ENCODE measurements around the gene RAB14.
"Not testable (repeated sequence)": the region's sequence is repeated elsewhere in the genome, so short reads cannot be mapped to it uniquely, and the experiment has no call there.

RAB14 gene

DNA sequence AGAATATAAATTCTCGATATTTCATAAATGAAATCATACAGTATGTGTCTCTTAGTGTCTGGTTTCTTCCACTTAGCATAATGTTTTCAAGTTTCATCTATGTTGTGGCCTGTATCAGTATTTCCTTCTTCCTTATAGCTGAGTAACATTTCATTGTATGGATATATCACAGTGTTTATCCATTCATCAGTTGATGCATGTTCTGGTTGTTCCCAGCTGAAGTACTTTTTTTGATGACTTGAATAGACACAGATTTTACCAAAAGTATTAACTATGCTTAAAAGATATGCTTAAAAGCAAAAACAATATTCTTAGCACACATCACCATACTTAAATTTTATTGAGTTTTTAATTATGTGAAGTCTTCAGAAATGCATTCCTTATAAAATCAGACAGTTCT lies 12.7 kb downstream of the RAB14 start:
- no peak for DNase-seq

DNA sequence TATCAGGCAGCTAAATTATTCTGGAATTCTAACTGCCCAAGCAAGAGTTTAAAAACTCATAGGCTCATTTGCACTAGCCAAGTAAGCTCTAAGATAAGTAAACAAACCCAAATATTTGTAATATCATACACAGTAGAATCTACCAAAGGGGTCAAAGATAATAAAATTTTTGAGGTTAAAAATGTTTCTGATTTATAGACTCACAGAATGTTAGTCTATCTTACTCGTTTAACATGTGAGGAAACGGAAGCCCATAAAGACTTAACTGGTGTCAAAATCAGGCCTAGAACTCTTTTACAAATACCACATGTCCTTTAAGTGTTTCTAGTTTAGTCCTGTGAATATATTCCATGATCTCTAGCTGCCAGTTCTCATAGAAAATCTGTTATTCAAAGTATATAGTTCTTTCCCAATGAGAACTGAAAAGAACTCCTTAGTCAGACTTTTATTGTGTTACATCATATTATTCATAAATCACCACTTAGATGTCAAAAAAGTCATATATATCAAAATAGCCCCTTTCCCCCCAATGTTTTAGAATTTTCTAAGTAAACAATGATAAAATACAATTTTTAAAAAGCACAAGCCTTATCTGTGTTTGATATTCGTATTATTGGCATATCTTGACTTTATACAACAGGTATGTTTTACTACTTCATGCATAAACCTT lies 13.9 kb downstream of the RAB14 start:
- DNase-seq = no peak

DNA sequence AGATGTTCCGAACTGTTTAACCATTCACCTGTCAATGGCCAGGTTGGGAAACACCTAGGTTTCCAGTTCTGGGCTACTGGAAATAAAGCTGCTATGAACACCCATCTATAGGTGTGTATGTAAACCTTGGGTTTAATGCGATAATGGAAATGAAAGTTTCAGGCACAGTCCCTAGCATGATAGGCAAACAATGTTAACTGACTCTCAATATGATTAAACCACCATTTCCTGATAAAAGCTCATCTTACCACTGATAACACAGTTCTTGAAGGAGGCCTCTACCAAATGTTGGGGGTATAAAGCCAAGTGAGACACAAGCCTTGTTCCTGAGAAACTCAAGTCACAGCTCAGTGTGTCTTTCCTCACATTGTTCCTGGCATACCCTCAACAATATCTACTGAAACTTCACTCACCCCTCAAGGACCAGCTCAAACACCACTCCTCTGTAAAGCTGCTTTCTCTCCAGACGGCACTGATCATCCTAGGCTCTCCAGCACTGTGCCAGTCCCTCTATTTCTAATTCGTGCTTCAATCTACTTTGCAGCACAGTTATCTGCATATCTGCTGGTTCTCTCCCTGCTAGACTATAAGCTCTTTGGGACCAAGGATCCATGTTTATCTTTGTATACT lies 15.8 kb downstream of the RAB14 start:
- DNase-seq = no peak

DNA sequence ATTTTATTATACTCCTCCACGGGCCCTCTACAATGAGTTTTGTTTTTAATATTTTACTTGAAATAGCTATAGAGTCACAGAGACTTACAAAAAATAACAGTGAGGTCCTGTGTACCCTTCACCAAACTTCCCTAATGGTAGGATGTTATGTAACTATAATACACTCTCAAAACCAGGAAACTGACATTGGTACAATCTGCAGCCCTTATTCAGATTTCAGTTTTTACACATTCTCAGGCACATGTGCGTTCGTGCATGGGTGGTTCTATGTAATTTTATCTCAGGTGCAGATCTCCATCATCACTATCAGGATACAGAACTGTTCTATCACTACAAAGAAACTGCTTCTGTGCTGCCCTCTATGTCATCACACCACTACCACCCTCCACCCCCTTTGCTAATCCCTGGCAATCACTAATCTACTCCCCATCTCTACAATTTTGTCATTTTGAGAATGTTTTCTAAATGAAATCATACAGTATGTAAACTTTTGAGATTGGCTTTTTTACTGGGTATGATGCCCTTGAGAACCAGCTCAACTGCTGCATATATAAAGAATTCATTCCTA lies 16.4 kb downstream of the RAB14 start:
- DNase-seq = no peak

DNA sequence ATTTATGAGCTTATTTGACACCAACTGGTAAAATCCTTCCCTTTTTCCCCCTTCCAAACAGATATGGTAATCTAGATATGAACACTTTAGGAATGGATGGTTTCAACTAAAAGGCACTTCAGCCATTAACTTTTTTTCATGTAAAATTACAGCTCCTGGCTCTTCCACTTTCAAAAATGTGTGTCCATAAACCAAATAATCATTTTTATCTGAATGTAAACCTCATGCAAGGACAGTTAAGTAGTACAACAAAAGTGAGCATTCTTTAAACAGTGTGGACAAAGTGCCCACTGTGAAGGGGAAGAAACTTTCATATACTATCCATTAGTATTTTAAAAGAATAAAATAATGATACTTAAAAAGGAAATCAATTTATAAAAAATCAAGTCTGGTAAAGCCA lies 17.2 kb downstream of the RAB14 start:
- DNase-seq = no peak

DNA sequence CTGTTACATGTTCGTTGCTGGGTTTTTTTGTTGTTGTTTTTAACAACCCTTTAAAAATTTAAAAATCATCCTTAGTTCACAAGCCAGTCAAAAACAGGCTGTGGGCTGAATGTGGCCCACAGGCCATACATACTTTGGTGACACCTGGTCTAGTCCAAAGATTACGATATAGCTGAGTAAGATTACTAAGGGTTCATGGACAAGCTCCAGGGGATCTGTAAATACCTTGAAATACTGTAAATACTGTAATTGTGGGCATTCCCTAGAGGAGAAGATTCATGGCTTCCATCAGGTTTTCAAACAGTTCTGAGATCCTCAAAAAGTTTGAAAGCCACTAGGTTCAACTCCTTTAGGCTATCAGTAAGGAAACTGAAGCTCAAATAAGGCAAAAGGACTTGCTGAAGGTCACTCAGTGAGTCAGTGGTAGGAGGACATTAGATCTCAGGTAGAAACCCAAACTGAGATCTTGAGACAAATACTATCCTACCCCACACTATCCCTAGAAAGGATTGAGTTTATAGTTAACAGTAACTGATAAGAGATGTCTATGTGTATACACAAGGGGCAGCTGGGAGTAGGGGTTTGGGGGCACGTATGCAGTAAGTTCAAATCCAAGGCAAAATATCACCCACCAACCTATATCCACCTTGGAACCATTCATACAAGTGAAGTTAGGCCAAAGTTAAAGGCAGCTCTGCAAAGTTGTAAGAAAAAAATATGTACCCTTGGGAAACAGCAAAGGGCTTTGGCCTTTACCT lies 17.8 kb downstream of the RAB14 start:
- DNase-seq = no peak

DNA sequence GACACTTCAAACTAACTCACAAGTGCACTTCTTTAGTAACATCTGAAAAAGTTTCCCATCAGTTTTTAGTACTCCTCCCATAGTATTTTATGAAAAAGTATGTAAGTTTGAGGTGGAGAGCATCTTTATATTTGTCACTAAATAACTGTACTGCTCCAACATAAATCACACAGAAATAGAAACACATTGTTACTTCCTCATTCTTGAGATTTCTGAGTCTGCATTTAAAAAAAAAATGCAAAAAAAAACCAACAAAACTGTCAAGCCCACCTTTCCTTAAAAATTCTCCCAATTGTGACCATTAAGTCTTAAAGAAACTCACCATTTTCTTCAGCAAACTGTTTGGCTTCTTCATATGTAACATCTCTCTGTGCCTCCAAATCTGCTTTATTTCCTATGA lies 18.7 kb downstream of the RAB14 start:
- no peak for DNase-seq

DNA sequence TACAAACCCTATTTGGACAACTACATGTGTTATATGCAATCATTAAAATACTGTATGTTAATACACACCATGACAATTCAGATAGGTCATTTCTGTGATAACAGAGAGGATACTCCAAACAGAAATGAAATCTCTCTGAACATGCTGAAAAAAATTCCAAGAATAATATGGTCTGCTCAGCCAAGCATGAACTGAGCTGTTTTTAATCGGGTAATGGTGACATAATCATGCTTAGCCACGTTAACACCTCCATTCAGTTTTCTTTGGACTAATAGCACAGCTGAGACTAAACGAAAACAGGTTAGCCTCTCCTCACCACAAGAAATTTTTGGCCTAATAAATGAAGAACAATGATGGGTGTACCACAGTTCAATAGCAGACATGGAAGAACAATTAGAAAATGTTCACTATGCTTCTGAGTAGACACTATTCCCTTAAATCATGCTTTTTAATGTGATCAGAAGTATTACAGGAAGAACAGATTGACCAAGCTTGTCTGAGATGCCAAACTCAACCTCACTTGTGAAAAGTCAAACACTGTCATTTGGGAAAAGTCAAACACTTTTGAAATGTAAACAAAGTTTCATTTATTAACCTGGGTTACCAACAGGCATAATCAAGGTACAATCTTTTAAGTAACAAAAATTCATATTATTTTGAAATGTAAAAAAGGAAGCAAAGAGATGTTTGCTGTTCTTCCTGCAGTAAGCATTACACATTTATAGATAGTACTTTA lies 19.4 kb downstream of the RAB14 start:
- no peak for DNase-seq

DNA sequence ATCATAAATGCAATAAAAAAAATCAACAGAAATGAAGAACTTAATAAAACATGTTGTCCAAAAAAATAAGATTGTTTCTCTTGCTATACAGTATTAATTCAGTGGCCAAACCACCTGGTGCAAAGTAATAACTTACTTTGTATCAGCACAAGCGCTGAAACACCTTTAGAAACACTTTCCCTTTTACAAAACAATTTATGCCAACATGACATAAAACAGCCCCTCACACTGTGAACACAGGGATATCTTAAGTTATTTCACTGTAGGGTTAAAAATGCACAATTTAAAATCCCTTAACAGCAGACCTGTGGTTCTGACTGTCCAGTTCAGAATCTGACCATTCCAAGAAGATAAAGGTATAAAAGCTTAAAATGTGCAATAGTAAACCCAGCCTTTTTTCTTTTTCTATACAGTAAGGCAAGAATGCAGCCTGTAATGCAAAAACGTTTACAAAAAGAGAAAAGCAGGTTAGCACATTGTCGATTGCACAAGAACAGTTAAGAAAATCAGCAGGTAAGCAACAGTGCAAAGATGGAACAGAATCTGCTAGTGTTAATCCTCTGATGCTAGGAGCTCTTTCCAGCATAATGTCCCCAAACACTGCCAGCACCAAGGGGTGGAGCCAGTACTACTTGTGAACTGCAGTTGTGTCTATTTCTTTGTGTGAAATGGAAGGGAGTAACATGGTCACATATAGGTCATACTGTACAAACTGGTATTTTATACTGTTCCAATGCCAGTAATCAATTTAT lies 21.6 kb downstream of the RAB14 start:
- DNase-seq = no peak

DNA sequence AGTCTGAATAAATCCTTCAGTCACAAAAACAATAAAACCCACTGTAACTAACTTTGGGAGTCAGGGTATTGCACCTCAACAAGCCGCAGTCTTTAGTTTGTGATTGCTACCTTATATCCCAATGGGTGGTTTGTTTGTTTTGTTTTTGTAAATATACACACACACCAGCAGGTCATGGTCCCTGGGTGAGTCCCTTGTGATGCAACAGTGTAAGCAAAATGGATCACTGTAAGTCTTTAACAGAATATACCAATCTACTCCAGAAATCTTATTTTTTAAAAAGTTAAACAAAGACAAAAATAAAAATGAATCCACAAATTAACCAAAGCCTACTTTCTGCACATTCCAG lies 22.3 kb downstream of the RAB14 start:
- DNase-seq = not testable (repeated sequence)

DNA sequence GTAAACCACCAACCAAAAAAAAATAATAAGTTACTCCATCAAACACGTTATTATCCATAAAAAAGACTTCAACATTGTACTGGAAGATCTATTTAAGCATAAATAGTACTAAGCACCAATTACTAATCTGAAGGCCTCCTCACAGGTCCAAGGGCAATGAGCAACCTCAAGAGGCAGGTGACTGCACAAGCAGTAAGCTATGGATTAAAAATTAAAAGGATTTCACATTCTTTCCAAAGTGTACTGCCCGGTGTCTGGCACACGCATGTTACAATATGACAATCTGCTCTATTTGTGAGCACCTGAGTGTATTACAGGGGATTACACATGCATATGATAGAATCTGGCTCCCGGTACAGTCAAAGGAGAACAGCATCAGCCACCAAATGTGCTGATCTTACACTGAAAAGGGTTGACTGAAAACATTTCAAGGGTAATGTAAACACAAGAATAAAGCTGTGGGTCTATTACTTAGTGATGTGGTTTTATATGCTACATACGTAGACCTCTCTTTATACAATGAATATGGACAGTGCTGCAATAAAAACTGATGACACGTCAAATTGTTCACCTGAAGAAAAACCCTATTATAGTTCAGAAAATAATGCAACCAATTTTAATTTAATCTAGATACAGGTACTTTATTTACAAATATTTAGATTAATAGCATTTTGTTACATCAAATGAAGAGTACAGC lies 22.8 kb downstream of the RAB14 start:
- DNase-seq = no peak

DNA sequence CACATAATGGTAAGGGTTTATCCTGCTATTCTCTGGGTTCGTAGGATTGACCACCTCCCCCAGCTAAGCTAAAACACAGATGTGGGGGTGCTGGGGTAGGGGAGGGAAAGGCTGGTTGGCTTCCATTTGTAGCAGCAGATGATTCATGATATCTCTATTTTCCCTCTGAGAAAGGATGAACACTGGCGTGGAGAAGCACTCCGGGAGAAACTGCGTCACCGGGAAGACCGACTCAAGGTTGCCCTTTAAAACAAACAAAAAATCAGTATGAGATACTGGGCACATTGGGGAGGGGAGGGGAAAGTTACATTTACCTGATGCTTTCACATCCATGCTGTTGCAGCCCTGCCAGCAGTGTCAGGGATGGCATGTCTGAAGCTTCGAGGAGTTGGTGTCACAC lies 28.2 kb downstream of the RAB14 start:
- no peak for DNase-seq

DNA sequence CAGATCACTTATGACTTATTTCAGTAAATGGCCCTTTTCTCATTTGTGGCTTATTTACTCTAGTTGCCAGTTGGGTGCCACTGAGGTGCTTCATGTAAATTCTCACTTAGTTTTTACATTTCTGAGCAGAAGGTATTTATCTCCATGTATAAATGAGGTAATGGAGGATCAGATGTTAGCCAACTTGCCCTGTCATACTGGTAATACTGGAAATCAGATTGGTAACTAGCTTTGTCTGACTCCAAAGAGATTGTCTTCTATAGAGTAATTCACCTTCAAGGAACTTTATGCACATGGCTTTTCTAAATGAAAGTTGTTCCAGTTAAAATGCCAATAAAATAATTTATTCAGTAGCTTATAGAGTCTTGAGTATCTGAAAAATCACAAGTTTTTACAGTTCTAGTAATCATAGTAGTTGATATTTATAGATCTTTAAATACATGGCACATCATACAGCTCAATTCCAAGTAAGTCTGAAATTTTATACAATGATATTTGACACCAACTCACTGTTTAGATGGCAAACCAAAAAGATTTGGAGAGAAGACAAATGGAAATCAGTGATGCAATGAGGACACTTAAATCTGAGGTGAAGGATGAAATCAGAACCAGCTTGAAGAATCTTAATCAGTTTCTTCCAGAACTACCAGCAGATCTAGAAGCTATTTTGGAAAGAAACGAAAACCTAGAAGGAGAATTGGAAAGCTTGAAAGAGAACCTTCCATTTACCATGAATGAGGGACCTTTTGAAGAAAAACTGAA lies 28.8 kb downstream of the RAB14 start:
- no peak for DNase-seq

DNA sequence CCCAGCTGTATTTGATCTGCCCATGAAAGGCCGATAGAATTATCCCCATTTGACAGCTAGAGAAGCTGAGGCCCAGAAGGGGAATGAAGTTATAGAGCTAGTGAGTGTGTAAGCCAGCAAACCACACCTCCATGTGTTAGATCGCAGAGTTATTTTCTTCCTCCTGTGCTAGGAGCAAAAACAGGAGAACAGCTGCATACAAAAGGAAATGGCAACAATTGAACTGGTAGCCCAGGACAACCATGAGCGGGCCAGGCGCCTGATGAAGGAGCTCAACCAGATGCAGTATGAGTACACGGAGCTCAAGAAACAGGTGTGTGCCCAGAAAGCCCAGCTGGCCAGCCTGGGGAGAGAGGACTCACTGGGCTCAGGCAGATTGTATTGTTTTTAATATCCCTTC lies 30.4 kb downstream of the RAB14 start:
- DNase-seq = no peak

DNA sequence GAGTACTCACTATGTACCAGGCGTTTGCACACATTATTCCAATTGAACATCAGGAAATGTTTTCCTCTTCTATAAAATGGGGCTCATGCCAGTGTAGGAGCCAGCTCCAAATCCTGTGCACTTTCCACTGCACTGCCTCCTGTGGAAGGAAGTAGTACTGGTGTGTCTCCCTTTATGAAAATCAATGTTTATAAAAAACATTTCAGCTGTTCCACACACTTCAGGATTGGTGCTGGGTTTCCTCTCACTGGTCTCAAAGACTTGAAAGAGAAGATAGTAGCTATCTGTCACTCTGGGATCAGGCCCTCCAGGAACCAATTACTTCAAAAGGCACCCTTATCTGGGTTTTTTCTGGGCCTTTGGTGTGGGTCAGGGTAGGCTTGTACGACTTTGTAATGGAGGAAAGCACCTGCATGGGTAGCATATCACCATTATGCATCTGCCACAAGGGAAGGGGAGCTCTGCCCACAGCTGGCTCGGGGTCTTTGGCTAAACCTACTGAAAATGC lies 32.5 kb downstream of the RAB14 start:
- DNase-seq = peak in 1 of 2 donors; percentile 10

DNA sequence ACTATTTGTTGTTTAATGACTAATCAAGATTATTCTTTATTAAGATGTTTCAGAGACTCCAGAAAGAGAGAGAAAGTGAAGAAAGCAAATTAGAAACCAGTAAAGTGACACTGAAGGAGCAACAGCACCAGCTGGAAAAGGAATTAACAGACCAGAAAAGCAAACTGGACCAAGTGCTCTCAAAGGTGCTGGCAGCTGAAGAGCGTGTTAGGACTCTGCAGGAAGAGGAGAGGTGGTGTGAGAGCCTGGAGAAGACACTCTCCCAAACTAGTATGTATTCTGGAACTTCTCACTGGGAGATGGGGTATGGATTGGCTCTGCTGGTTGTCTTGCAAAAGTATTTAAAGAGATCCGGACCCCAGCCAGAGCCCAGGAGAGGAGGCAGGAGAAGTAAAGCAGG lies 33.6 kb downstream of the RAB14 start:
- DNase-seq = no peak

DNA sequence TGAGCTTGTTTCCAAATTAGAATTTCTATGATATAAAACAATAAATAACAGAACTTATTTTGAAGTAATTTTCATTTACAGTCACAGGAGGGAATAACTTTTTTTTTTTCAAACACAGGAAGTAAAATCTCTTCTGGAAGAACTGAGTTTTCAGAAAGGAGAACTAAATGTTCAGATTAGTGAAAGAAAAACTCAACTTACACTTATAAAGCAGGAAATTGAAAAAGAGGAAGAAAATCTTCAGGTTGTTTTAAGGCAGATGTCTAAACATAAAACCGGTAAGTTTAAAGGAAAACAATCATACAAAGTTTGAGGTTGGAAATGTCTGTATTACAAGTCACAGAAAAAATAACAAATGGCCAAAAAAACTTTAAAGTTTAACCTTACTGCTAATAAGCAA lies 41.6 kb downstream of the RAB14 start:
- DNase-seq = no peak

DNA sequence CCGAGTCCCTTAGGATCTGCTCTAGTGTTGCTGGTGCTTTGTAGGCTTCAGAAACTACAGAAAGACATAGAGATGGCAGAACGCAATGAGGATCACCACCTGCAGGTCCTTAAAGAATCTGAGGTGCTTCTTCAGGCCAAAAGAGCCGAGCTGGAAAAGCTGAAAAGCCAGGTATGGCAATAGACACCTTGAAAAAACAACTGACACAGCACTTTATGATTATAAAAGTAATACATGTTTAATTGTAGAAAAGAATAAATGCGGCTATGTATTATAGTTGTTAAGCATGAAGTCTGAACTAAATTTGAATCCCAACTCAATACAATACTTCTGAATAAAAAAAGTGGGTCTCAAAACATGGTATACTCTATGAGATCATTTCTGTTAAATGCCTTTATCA lies 43.7 kb downstream of the RAB14 start:
- no peak for DNase-seq

DNA sequence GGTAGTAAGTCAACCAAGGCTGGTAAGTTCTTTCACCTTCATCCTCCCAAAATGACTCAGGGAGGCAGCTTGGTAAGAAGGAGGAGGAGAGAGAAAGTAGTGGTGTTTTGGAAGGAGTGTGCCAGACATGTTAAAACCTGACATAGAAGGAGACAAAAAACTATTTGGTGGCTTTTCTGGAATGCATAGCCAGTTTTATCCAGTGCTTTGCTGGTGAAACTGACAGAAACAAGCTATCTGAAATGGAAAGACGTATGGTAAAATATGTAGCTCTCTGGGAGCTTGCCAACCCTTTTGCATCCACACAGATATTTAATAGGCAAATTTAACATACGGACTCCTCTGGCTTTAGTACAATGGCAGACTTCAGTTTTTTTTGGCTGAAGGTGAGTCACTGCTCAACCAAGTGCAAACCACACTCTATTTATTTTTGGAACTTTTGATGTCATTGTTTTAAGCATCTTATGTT lies 45.4 kb downstream of the RAB14 start:
- peak in 1 of 2 donors; percentile 7 for DNase-seq

DNA sequence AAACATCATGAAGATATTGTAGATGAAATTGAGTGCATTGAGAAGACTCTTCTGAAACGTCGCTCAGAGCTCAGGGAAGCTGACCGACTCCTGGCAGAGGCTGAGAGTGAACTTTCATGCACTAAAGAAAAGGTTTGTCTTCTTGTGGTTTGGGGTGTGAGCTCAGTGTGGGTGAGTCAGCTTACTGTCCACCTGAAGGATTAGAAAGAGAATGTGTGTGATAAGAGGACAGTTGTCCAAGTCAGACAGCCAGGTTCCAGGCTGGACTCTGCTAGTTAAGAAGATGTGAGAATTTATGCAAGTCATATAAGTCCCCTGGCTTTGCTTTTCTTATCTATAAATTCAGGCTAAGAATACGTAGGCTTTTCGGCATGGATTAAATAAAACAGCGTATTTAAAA lies 46.9 kb downstream of the RAB14 start:
- no peak for DNase-seq

DNA sequence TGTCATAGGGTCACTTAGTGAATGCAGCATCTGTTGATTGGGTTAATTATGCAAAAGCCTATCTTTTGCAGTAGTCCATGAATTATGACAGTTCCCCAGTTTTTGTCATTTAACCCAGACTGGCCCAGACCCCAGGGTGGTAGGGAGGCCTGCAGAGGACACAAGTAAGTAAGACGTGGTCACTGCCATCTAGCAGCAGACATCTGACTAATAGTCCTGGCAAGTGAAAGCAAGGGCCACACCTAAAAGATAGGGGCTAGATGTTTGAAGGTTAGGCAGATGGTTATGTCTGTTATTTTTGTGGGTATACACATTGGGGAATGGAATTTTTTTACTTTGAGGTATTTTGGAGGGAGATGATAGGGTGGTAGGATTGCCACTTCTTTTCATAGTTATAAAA lies 48.0 kb downstream of the RAB14 start:
- no peak for DNase-seq

Data from activated CD4-positive, alpha-beta T cell treated with anti-CD3 and anti-CD28 coated beads for 4 hours (primary cell).